ENCODE data around the gene TCEA3. TPM values are rescaled to one million over a fixed set of nuclear protein-coding genes. Genes with fewer than 3 reads are reported as not detected.
A peak's percentile ranks its signal among the peaks of the same experiment; 100 is the strongest.

TCEA3 gene
- total RNA-seq, 6 experiments from 2014 or later, result 6.0 to 8.4 (median 7.1) TPM

DNA sequence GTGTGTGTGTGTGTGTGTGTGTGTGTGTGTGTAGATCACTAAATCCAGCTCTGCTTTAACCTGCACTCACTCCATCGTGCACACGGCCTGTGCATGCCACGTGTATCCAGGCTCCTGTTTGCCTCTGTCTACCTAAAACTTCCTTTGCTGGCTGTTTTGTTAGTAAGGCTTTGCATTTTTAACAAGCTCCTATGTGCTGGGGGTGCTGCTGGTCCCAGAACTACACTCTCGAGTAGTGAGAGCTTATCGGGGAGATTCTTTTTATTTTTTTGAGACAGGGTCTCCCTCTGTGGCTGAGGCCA, 596 bp upstream of the TCEA3 start:
- no peak for DNase-seq
- Mint-ChIP-seq H3K27ac (no peak overlapping the region; the same call in 1 of the 2 replicates), H3K4me3 (peak overlapping the region; percentile 83), H3K9me3 (no peaks in the 10 kb centered on the region), H3K36me3 (ENCODE audit: low read depth) (peaks cover 4% of the 10 kb centered on the region; the same call in 1 of the 2 replicates), H3K4me1 (ENCODE audit: low read depth) (peaks cover 27% of the 10 kb centered on the region), H3K27me3 (ENCODE audit: insufficient read depth) (no peaks in the 10 kb centered on the region; the same call in none of the 2 replicates)
- TF ChIP-seq, protein P1, sequence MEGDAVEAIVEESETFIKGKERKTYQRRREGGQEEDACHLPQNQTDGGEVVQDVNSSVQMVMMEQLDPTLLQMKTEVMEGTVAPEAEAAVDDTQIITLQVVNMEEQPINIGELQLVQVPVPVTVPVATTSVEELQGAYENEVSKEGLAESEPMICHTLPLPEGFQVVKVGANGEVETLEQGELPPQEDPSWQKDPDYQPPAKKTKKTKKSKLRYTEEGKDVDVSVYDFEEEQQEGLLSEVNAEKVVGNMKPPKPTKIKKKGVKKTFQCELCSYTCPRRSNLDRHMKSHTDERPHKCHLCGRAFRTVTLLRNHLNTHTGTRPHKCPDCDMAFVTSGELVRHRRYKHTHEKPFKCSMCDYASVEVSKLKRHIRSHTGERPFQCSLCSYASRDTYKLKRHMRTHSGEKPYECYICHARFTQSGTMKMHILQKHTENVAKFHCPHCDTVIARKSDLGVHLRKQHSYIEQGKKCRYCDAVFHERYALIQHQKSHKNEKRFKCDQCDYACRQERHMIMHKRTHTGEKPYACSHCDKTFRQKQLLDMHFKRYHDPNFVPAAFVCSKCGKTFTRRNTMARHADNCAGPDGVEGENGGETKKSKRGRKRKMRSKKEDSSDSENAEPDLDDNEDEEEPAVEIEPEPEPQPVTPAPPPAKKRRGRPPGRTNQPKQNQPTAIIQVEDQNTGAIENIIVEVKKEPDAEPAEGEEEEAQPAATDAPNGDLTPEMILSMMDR (IDR thresholded peaks at IDR 0.05), result no peak

DNA sequence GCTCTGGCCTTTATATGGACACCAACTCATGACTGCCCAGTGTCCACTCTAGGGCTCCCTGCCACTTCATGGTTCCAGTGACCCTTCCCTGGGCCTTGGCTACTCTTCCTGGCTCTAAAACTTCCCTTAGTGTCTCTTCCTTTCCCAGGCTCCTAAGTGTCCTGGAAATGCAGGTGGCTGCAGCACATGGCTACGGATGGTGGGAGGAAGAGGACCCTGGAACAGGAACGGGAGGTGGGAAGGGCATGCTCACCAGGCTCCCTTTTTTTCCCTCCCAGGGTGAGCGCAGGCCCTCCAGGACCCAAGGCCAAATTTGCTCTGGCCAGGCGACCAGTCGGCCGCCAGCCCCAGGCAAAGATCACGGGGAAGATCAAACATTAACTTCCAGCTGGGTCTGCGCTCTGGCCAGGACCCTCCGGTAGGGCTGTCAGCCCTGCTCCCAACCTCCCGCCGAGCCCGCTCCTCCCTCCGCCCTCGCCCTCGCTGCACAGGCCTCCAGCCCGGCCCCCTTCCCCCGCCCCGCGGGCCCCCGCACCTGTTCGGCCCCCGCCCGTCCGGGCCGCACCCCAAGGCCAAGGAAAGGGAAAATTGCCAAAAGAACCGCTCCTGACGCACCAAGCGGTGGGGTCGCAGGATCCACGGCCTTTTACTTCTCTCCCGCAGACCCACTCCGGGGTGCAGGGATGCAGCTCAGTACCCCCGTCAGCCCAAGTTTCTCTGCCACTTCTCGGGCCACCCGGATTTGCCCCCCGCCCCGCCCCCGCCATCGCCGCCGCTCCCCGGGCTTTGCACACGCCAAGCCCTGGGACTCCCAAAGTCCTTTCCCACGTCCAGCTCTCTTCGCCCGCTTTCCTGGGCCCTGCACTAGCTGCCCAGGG, 894 bp downstream of the TCEA3 start:
- Mint-ChIP-seq H3K27ac (peak overlapping the region; percentile 74), H3K36me3 (ENCODE audit: low read depth) (no peaks in the 10 kb centered on the region), H3K4me1 (ENCODE audit: low read depth) (peaks cover 27% of the 10 kb centered on the region), H3K4me3 (peak overlapping the region; percentile 83), H3K27me3 (ENCODE audit: insufficient read depth) (peaks cover 4% of the 10 kb centered on the region), H3K9me3 (no peaks in the 10 kb centered on the region)
- no peak for DNase-seq
- TF ChIP-seq, protein P1 (IDR thresholded peaks at IDR 0.05), result no peak

DNA sequence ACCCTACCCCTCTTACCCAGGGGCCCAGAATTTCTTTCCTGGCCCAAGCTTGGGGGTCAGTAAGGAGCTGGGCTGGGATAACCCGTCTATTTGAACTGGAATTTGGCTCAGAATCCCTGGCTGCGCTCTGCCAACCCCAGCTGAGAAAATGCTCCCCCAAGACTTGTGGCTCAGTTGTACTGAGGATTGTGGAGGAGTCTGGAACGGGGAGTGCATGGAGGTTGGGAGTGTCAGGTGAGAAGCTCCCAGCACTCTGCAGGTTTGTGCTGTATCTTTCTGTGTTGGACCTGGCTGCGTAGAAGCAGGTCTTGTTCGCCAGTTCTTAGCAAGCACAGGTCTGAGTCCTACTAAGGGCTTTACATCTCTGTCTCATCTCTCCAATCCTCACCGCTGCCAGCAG, 1.6 kb downstream of the TCEA3 start:
- TF ChIP-seq, protein P1 (IDR thresholded peaks at IDR 0.05), result no peak
- Mint-ChIP-seq H3K9me3 (no peaks in the 10 kb centered on the region), H3K27ac (peak overlapping the region; percentile 74), H3K36me3 (ENCODE audit: low read depth) (no peaks in the 10 kb centered on the region), H3K4me1 (ENCODE audit: low read depth) (peaks cover 27% of the 10 kb centered on the region), H3K4me3 (peak overlapping the region; percentile 83), H3K27me3 (ENCODE audit: insufficient read depth) (peaks cover 4% of the 10 kb centered on the region)
- DNase-seq, result no peak

DNA sequence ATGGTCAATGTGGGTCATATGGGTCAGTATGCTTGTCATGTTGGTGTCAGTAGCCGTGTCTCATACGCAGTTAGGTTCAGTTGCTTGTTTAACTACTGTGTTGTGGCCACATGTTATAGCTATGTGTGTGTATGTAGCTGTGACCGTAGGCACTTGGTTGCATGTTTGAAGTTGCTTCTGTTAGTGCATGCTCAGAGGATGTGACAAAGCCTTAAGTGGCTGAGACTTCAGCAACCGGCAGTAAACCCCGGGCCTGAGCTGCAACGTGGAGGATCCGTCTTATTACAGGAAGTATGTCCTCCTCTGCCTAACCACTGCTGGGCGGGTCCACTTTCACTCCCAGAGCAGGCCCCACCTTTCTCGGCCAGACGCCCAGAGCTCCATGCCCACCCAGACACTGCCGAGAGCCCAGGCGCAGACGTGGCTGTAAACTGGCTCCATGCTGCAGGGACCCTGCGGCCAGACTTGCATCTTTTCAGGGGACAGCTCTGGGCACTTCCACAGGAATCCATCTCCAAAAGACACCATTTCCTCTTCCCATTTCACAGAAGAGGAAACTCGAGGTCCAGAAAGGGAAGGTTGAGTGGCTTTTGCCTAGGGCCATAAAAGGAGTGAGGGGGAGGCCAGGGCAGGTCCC, 2.2 kb downstream of the TCEA3 start:
- H3K4me3 Mint-ChIP-seq, result peak overlapping the region; percentile 38
- peak overlapping the region; percentile 74 for H3K27ac Mint-ChIP-seq
- TF ChIP-seq, protein P1 (IDR thresholded peaks at IDR 0.05), result no peak
- H3K36me3 Mint-ChIP-seq (ENCODE audit: low read depth), result no peaks in the 10 kb centered on the region
- peak; percentile 47 for DNase-seq
- H3K4me1 Mint-ChIP-seq (ENCODE audit: low read depth), result peaks cover 27% of the 10 kb centered on the region
- H3K9me3 Mint-ChIP-seq, result no peaks in the 10 kb centered on the region
- peaks cover 4% of the 10 kb centered on the region for H3K27me3 Mint-ChIP-seq (ENCODE audit: insufficient read depth)

DNA sequence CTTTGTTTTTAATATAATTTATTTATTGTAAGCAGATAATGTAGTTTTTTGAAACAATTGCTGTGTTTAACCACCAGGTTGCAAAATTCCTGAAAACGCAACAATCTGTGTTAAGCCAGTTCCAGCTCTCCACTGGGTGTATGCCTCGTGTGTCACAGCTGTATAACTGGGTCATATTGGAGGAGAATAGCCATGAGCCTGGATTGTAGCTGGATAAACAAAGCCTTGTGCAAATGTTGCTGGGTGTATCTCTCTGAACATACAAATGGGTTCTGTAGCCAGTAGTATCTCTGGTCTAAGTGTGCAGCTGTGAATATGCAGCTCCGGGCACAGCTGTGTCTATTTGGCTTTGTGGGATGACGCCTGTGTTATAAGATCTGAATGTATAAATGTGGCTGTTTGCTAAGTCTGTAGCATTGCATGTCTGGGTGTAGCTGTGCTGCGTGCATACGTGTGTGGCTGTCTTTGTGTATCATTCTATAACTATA, 2.8 kb downstream of the TCEA3 start:
- Mint-ChIP-seq H3K4me3 (peak overlapping the region; percentile 38), H3K27me3 (ENCODE audit: insufficient read depth) (peaks cover 4% of the 10 kb centered on the region), H3K9me3 (no peaks in the 10 kb centered on the region), H3K4me1 (ENCODE audit: low read depth) (peaks cover 27% of the 10 kb centered on the region), H3K27ac (peak overlapping the region; percentile 74), H3K36me3 (ENCODE audit: low read depth) (no peaks in the 10 kb centered on the region)
- TF ChIP-seq, protein P1 (IDR thresholded peaks at IDR 0.05), result peak; percentile 72
- DNase-seq, result peak; percentile 68

Data from HFFc6 (cell line).